SK-N-SH (cell line): Measurements from ENCODE around the gene KLHL2. TPM values are rescaled to one million over a fixed set of nuclear protein-coding genes. Genes with fewer than 3 reads are reported as not detected.

ENCODE experiments used
- CTCF ChIA-PET: fragments of 300-600, 350-600 bp; formaldehyde crosslinking; extraction: SDS; loops from one replicate; lab custom pipeline; 2021; lab: Yijun Ruan, JAX
- POLR2A ChIA-PET: fragments of 350-600 bp; sonication (Branson Sonifier 250); formaldehyde crosslinking; extraction: SDS; loops from one replicate; lab custom pipeline; 2020; ENCODE audit warnings: antibody characterized with exemption, inconsistent platforms; lab: Yijun Ruan, JAX
- DNase-seq: peaks from one replicate; pipeline ENCODE4 v3.0.0; 2012
- H2AFZ ChIP-seq: fragments of 200-600 bp; sonication (generic); 2 replicates; pipeline ENCODE4 v1.8.1; 2016; ENCODE audit warnings: antibody characterized with exemption, mild to moderate bottlenecking, low read depth
- H3F3A ChIP-seq: fragments of 200-600 bp; sonication (generic); replicated peaks from 2 replicates; pipeline ENCODE3; 2016; ENCODE audit warnings: antibody characterized with exemption, mild to moderate bottlenecking; ENCODE audit not compliant: insufficient read depth
- H3K27ac ChIP-seq, 2 experiments: fragments of 200-500 bp in 1 of 2; fragments of 200-600 bp in 1 of 2; sonication (Bioruptor generic) in 1 of 2; sonication (generic), shearing (Covaris generic) in 1 of 2; 2 replicates each; pipeline versions ENCODE4 v1.5.1 to v1.6.1; 2014 to 2016; ENCODE audit warnings: low read depth in 2 of 2, inconsistent platforms in 1 of 2, low read length in 1 of 2, mild to moderate bottlenecking in 1 of 2, mixed read lengths in 1 of 2
- H3K27me3 ChIP-seq: fragments of 200-600 bp; sonication (generic), shearing (Covaris generic); 2 replicates; pipeline ENCODE4 v1.6.1; 2016; ENCODE audit warnings: mixed run types; ENCODE audit not compliant: insufficient read depth
- H3K36me3 ChIP-seq, 2 experiments: fragments of 200-500 bp in 1 of 2; fragments of 200-600 bp in 1 of 2; sonication (Bioruptor generic) in 1 of 2; sonication (generic) in 1 of 2; replicated peaks in 1 of 2; 2 replicates each; pipeline versions ENCODE3 to v1.5.1; 2014 to 2016; ENCODE audit warnings: low read length in 1 of 2, mild to moderate bottlenecking in 1 of 2; ENCODE audit not compliant: insufficient read depth in 2 of 2, control insufficient read depth in 1 of 2
- H3K4me1 ChIP-seq, 2 experiments: fragments of 200-500 bp in 1 of 2; fragments of 200-600 bp in 1 of 2; sonication (Bioruptor generic) in 1 of 2; sonication (generic), shearing (Covaris generic) in 1 of 2; 2 replicates each; pipeline versions ENCODE4 v1.5.1 to v1.6.1; 2014 to 2016; ENCODE audit warnings: low read depth in 1 of 2, low read length in 1 of 2, mixed run types in 1 of 2; ENCODE audit not compliant: insufficient read depth in 2 of 2, control insufficient read depth in 1 of 2
- H3K4me2 ChIP-seq: fragments of 200-600 bp; sonication (generic), shearing (Covaris generic); 2 replicates; pipeline ENCODE4 v1.6.1; 2017; ENCODE audit warnings: mixed run types
- H3K4me3 ChIP-seq, 2 experiments: fragments of 200-500 bp in 1 of 2; fragments of 200-600 bp in 1 of 2; sonication (Bioruptor generic) in 1 of 2; sonication (generic), shearing (Covaris generic) in 1 of 2; 2 replicates each; pipeline versions ENCODE4 v1.5.1 to v1.8.1; 2014 to 2016; ENCODE audit warnings: low read depth in 2 of 2, inconsistent platforms in 1 of 2, low read length in 1 of 2, mild to moderate bottlenecking in 1 of 2, mixed read lengths in 1 of 2, moderate library complexity in 1 of 2
- H3K79me2 ChIP-seq: fragments of 200-600 bp; sonication (generic); 2 replicates; pipeline ENCODE4 v1.8.1; 2017; ENCODE audit warnings: mild to moderate bottlenecking; ENCODE audit not compliant: insufficient read depth
- H3K9ac ChIP-seq: fragments of 200-600 bp; sonication (generic); 2 replicates; pipeline ENCODE4 v1.6.1; 2017; ENCODE audit warnings: mixed run types
- H3K9me2 ChIP-seq: fragments of 200-600 bp; sonication (generic); 2 replicates; pipeline ENCODE4 v1.6.1; 2017; ENCODE audit warnings: mixed run types
- H3K9me3 ChIP-seq: fragments of 200-600 bp; sonication (generic); 2 replicates; pipeline ENCODE4 v1.6.1; 2017; ENCODE audit warnings: mixed run types, mild to moderate bottlenecking, moderate library complexity
- H4K20me1 ChIP-seq: fragments of 200-600 bp; sonication (generic); 2 replicates; pipeline ENCODE4 v1.6.1; 2017; ENCODE audit warnings: mild to moderate bottlenecking, mixed run types; ENCODE audit not compliant: insufficient read depth
- CHD2 ChIP-seq: fragments of 150-350 bp; IDR thresholded peaks from 2 replicates; pipeline ENCODE4 v1.6.1; 2018; ENCODE audit warnings: low read length; ENCODE audit not compliant: partially characterized antibody
- ELF1 ChIP-seq: IDR thresholded peaks from 2 replicates; pipeline ENCODE4 v1.4.0; 2012
- EP300 ChIP-seq, 2 experiments: IDR thresholded peaks; 2 replicates each; pipeline versions ENCODE4 v1.4.0 to v1.6.1; 2012; ENCODE audit warnings: borderline replicate concordance in 1 of 2, low read depth in 1 of 2, low read length in 1 of 2
- EZH2phosphoT487 ChIP-seq: fragments of 200-600 bp; sonication (generic); IDR thresholded peaks from 2 replicates; pipeline ENCODE4 v1.6.1; 2017; ENCODE audit warnings: low read depth, mixed run types, mild to moderate bottlenecking, antibody characterized with exemption, moderate library complexity, borderline replicate concordance
- FOSL2 ChIP-seq: IDR thresholded peaks from 2 replicates; pipeline ENCODE4 v1.4.0; 2012; ENCODE audit warnings: low read depth, mild to moderate bottlenecking, moderate library complexity, borderline replicate concordance
- FOXM1 ChIP-seq: IDR thresholded peaks from 2 replicates; pipeline ENCODE4 v1.4.0; 2012; ENCODE audit warnings: low read depth, mild to moderate bottlenecking
- GATA2 ChIP-seq: sonication (generic); formaldehyde crosslinking; IDR thresholded peaks from 2 replicates; pipeline ENCODE4 v1.5.0; 2020; ENCODE audit warnings: mild to moderate bottlenecking, missing genetic modification reagents
- JUND ChIP-seq: IDR thresholded peaks from 2 replicates; pipeline ENCODE4 v1.4.0; 2012
- MEF2A ChIP-seq: IDR thresholded peaks from 2 replicates; pipeline ENCODE4 v1.4.0; 2012; ENCODE audit warnings: low read depth, borderline replicate concordance
- MXI1 ChIP-seq: IDR thresholded peaks from 2 replicates; pipeline ENCODE4 v1.6.1; 2012; ENCODE audit warnings: mild to moderate bottlenecking, low read depth, low read length, improper control_type of control experiment
- NFIC ChIP-seq: IDR thresholded peaks from 2 replicates; pipeline ENCODE4 v1.4.0; 2012; ENCODE audit warnings: borderline replicate concordance
- NRF1 ChIP-seq: IDR thresholded peaks from 2 replicates; pipeline ENCODE4 v1.6.1; 2012; ENCODE audit warnings: low read depth, mild to moderate bottlenecking, low read length
- POLR2AphosphoS5 ChIP-seq: IDR thresholded peaks from 2 replicates; pipeline ENCODE4 v1.6.1; 2012; ENCODE audit warnings: low read depth, low read length
- RAD21 ChIP-seq: IDR thresholded peaks from 2 replicates; pipeline ENCODE4 v1.6.1; 2012; ENCODE audit warnings: mild to moderate bottlenecking, low read length
- RCOR1 ChIP-seq: fragments of 150-350 bp; IDR thresholded peaks from 2 replicates; pipeline ENCODE4 v1.6.1; 2017; ENCODE audit warnings: antibody characterized with exemption, low read length
- RFX5 ChIP-seq: IDR thresholded peaks from 2 replicates; pipeline ENCODE4 v1.6.1; 2012; ENCODE audit warnings: mild to moderate bottlenecking, improper control_type of control experiment, low read length
- RXRA ChIP-seq: IDR thresholded peaks from 2 replicates; pipeline ENCODE4 v1.4.0; 2012; ENCODE audit warnings: low read depth, mild to moderate bottlenecking, borderline replicate concordance
- SMC3 ChIP-seq: IDR thresholded peaks from 2 replicates; pipeline ENCODE4 v1.6.1; 2012; ENCODE audit warnings: low read depth, low read length, improper control_type of control experiment
- TCF12 ChIP-seq: IDR thresholded peaks from 2 replicates; pipeline ENCODE4 v1.4.0; 2012
- USF1 ChIP-seq: IDR thresholded peaks from 2 replicates; pipeline ENCODE4 v1.4.0; 2012; ENCODE audit warnings: low read depth, borderline replicate concordance
- USF2 ChIP-seq: fragments of 150-350 bp; IDR thresholded peaks from 2 replicates; pipeline ENCODE4 v1.6.1; 2017; ENCODE audit warnings: antibody characterized with exemption, low read length, low read depth, borderline replicate concordance
- YY1 ChIP-seq: IDR thresholded peaks from 2 replicates; pipeline ENCODE4 v1.4.0; 2012; ENCODE audit warnings: low read depth, mild to moderate bottlenecking
- WGBS: methylation state at CpG from one replicate; pipeline ENCODE4 v1.1.6; 2017; ENCODE audit warnings: low lambda C conversion rate; 5-methylcytosine and 5-hydroxymethylcytosine counted together
- polyA plus RNA-seq, 3 experiments: library from polyadenylated mRNA; depleted of rRNA; stranded (reverse); fragments of >200 nt; gene quantifications; 2 replicates each; pipeline ENCODE4 v1.2.3, GENCODE V29; 2012

Gene KLHL2
- polyA plus RNA-seq, 1 of the 3 experiments (the other 2 are of a cell fraction) = 25.0 TPM

GRCh38 chr4:165308166-165308565, 100.8 kb downstream of the KLHL2 start:
- WGBS = 95% methylated on average over 1 of the region's 1 CpG
- Histone ChIP-seq H3K27me3 (no peaks in the 10 kb centered on the region), H3K27ac (no peak overlapping the region), H3K79me2 (no peaks in the 10 kb centered on the region), H3F3A (no peaks in the 10 kb centered on the region), H2AFZ (no peak overlapping the region), H3K4me1 (no peaks in the 10 kb centered on the region), H3K9me2 (no peaks in the 10 kb centered on the region), H3K9ac (no peak overlapping the region), H3K9me3 (no peaks in the 10 kb centered on the region), H4K20me1 (no peaks in the 10 kb centered on the region), H3K4me3 (no peak overlapping the region), H3K36me3 (peaks cover 3 to 43% of the 10 kb centered on the region in 2 experiments), H3K4me2 (no peak overlapping the region)
- TF ChIP-seq SMC3 (no peak), RCOR1 (no peak), EZH2phosphoT487 (no peak), FOSL2 (no peak), GATA2 (CRISPR knock-in tag) (no peak), MEF2A (no peak), MXI1 (no peak)
- DNase-seq = no peak
- ChIA-PET CTCF (no interaction called here), POLR2A (no interaction called here)

GRCh38 chr4:165308606-165309005, 101.2 kb downstream of the KLHL2 start:
- no peak for DNase-seq
- H3K4me1 ChIP-seq = no peaks in the 10 kb centered on the region
- H3K9ac ChIP-seq = no peak overlapping the region
- no peak overlapping the region for H3K4me2 ChIP-seq
- CTCF ChIA-PET = no interaction called here
- no peaks in the 10 kb centered on the region for H3F3A ChIP-seq
- H4K20me1 ChIP-seq = no peaks in the 10 kb centered on the region
- peaks cover 8 to 48% of the 10 kb centered on the region in 2 experiments for H3K36me3 ChIP-seq
- 69% methylated on average over 2 of the region's 2 CpGs for WGBS
- POLR2A ChIA-PET = no interaction called here
- no peak for TF ChIP-seq NFIC
- no peak overlapping the region for H3K4me3 ChIP-seq
- no peak overlapping the region for H2AFZ ChIP-seq
- no peaks in the 10 kb centered on the region for H3K9me3 ChIP-seq
- no peaks in the 10 kb centered on the region for H3K27me3 ChIP-seq
- no peaks in the 10 kb centered on the region for H3K79me2 ChIP-seq
- no peaks in the 10 kb centered on the region for H3K9me2 ChIP-seq
- H3K27ac ChIP-seq = no peak overlapping the region

GRCh38 chr4:165309456-165309855, 102.1 kb downstream of the KLHL2 start:
- H3K36me3 ChIP-seq = peaks cover 16 to 55% of the 10 kb centered on the region in 2 experiments
- H3K27ac ChIP-seq = no peak overlapping the region
- no peak overlapping the region for H3K4me3 ChIP-seq
- H3K4me2 ChIP-seq = no peak overlapping the region
- no peak for DNase-seq
- H3K9me2 ChIP-seq = no peaks in the 10 kb centered on the region
- no peaks in the 10 kb centered on the region for H3K27me3 ChIP-seq
- no peak overlapping the region for H2AFZ ChIP-seq
- no peak overlapping the region for H3K9ac ChIP-seq
- H3K79me2 ChIP-seq = no peaks in the 10 kb centered on the region
- H3F3A ChIP-seq = no peaks in the 10 kb centered on the region
- no peaks in the 10 kb centered on the region for H3K9me3 ChIP-seq
- no peaks in the 10 kb centered on the region for H3K4me1 ChIP-seq
- WGBS = 98% methylated on average over 4 of the region's 4 CpGs
- CTCF ChIA-PET = interaction anchor here (1.5 kb wide), 1 partner anchor 178 kb away, joined by 4 read pairs; no protein-coding TSS in a partner anchor
- H4K20me1 ChIP-seq = no peaks in the 10 kb centered on the region
- POLR2A ChIA-PET = no interaction called here
- TF ChIP-seq RAD21 (no peak), MXI1 (no peak), NRF1 (no peak), FOXM1 (no peak), USF1 (no peak), EP300 (IDR thresholded peaks at IDR 0.05; ENCODE audit: borderline replicate concordance in 1 of 2, low read depth in 1 of 2, low read length in 1 of 2) (no peak), ELF1 (no peak), RFX5 (no peak), CHD2 (no peak), RXRA (no peak), JUND (no peak), USF2 (no peak), TCF12 (no peak), YY1 (no peak), POLR2AphosphoS5 (no peak)
